DMS153 treated with DMSO at 0.1 percent for 48 hours (cell line): Measurements from ENCODE around the gene DYNLRB2.

Experiments
- DNase-seq: peaks from one replicate; lab custom pipeline; 2025; ENCODE audit not compliant: unreplicated experiment; lab: John Stamatoyannopoulos, UW

The DYNLRB2 gene

GRCh38 chr16:80596507-80597207 is 55.9 kb downstream of the DYNLRB2 start:
- no peak for DNase-seq

GRCh38 chr16:80599466-80599865 is 58.7 kb downstream of the DYNLRB2 start:
- DNase-seq: no peak
